ENCODE measurements around the gene NINJ1. TPM values are rescaled to one million over a fixed set of nuclear protein-coding genes. Genes with fewer than 3 reads are reported as not detected.
A peak's percentile ranks its signal among the peaks of the same experiment; 100 is the strongest.

NINJ1 gene
- total and polyA plus RNA-seq, 2 of the 13 experiments (the other 11 are each of a cell fraction or from before 2014, with no cell fraction given): 81.2 to 92.1 TPM

DNA sequence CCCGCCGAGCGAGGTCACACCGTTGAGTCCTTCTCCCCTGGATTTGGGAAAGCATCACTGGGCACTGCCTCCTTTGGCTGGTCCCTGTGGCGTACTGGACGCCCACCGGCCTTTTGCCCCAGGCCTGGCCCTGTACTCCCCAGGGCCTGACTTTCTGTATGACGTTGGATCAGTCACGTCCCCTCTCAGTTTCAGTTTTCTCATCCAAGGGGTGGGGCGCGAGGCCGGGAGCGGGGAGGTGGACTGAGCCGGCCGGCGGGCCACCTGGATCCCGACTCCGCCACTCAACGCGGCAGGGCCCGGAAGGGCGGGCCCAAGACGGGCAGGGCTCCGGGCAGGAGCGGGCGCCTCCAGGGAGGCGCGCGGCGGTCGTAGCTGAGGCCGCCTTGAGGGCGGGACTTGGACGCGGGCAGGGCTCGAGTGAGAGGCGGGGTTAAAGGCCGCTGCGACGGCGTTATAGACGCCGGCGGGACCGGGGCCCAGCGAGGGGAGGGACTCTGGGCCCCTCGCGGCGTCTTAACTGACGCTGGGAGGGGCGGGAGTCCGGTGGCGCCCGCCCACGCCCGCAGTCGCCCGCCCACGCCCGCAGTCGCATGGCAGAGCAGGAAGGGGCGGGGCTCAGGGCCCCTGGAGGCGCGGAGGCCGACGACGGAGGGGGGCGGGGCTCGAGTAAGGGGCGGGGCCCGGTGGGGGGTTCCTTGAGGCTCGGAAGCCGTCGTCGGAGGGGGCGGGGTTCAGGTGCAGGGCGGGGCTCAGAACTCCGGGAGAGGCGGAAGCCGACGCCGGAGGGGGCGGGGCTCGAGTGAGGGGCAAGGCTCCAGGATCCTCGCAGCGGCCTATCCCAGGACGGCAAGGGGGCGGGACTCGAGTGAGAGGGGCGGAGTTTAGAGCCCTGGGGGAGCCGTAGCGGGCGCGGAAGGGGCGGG lies 38.6 kb downstream of the NINJ1 start (continued):
- TF ChIP-seq, protein P1, sequence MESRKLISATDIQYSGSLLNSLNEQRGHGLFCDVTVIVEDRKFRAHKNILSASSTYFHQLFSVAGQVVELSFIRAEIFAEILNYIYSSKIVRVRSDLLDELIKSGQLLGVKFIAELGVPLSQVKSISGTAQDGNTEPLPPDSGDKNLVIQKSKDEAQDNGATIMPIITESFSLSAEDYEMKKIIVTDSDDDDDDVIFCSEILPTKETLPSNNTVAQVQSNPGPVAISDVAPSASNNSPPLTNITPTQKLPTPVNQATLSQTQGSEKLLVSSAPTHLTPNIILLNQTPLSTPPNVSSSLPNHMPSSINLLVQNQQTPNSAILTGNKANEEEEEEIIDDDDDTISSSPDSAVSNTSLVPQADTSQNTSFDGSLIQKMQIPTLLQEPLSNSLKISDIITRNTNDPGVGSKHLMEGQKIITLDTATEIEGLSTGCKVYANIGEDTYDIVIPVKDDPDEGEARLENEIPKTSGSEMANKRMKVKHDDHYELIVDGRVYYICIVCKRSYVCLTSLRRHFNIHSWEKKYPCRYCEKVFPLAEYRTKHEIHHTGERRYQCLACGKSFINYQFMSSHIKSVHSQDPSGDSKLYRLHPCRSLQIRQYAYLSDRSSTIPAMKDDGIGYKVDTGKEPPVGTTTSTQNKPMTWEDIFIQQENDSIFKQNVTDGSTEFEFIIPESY (CRISPR knock-in tag; IDR thresholded peaks at IDR 0.05): no peak
- TF ChIP-seq ZNF740 (CRISPR knock-in tag; IDR thresholded peaks at IDR 0.05) (peak; percentile 43; the same call in 1 of the 2 replicates), RBFOX2 (IDR thresholded peaks at IDR 0.05; ENCODE audit: low read depth, low read length) (peak; percentile 88), HMG20B (CRISPR knock-in tag; conservative IDR thresholded peaks at IDR 0.05) (no peak), FUBP1 (CRISPR knock-in tag; IDR thresholded peaks at IDR 0.05; ENCODE audit: borderline replicate concordance) (no peak), ZNF513 (CRISPR knock-in tag; conservative IDR thresholded peaks at IDR 0.05) (0 out of 2 replicates have a peak, but pooled peaks have one; percentile 30), KDM5B (CRISPR knock-in tag; IDR thresholded peaks at IDR 0.05; ENCODE audit: borderline replicate concordance) (peak; percentile 48; the same call in 1 of the 2 replicates), SOX6 (IDR thresholded peaks at IDR 0.05) (no peak), SOX6 (CRISPR knock-in tag; IDR thresholded peaks at IDR 0.05) (peak; percentile 31; the same call in 1 of the 2 replicates), EP300 (IDR thresholded peaks at IDR 0.05; ENCODE audit: low read depth in 2 of 2, low read length in 2 of 2) (no peak; a peak in 2 of 4 replicates), EP300 (CRISPR knock-in tag; IDR thresholded peaks at IDR 0.05; ENCODE audit: borderline replicate concordance) (no peak), PHF20 (CRISPR knock-in tag; IDR thresholded peaks at IDR 0.05) (peak; percentile 64), KDM3A (CRISPR knock-in tag; IDR thresholded peaks at IDR 0.05; ENCODE audit: low read depth) (peak; percentile 64; the same call in 1 of the 2 replicates), FOXO1 (CRISPR knock-in tag; IDR thresholded peaks at IDR 0.05) (peak; percentile 26; the same call in 1 of the 2 replicates), HOXA7 (CRISPR knock-in tag; IDR thresholded peaks at IDR 0.05) (no peak)
- TF ChIP-seq, protein P2, sequence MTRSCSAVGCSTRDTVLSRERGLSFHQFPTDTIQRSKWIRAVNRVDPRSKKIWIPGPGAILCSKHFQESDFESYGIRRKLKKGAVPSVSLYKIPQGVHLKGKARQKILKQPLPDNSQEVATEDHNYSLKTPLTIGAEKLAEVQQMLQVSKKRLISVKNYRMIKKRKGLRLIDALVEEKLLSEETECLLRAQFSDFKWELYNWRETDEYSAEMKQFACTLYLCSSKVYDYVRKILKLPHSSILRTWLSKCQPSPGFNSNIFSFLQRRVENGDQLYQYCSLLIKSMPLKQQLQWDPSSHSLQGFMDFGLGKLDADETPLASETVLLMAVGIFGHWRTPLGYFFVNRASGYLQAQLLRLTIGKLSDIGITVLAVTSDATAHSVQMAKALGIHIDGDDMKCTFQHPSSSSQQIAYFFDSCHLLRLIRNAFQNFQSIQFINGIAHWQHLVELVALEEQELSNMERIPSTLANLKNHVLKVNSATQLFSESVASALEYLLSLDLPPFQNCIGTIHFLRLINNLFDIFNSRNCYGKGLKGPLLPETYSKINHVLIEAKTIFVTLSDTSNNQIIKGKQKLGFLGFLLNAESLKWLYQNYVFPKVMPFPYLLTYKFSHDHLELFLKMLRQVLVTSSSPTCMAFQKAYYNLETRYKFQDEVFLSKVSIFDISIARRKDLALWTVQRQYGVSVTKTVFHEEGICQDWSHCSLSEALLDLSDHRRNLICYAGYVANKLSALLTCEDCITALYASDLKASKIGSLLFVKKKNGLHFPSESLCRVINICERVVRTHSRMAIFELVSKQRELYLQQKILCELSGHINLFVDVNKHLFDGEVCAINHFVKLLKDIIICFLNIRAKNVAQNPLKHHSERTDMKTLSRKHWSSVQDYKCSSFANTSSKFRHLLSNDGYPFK (CRISPR knock-in tag; IDR thresholded peaks at IDR 0.05; ENCODE audit: borderline replicate concordance): no peak
- TF ChIP-seq, protein P3, sequence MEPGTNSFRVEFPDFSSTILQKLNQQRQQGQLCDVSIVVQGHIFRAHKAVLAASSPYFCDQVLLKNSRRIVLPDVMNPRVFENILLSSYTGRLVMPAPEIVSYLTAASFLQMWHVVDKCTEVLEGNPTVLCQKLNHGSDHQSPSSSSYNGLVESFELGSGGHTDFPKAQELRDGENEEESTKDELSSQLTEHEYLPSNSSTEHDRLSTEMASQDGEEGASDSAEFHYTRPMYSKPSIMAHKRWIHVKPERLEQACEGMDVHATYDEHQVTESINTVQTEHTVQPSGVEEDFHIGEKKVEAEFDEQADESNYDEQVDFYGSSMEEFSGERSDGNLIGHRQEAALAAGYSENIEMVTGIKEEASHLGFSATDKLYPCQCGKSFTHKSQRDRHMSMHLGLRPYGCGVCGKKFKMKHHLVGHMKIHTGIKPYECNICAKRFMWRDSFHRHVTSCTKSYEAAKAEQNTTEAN (CRISPR knock-in tag; conservative IDR thresholded peaks at IDR 0.05): 0 out of 2 replicates have a peak, but pooled peaks have one; percentile 23
